ENCODE measurements around the gene PHLPP1. TPM values are rescaled to one million over a fixed set of nuclear protein-coding genes. Genes with fewer than 3 reads are reported as not detected.

PHLPP1 gene
- total RNA-seq, 6 experiments from 2014 or later, result 8.6 to 19.3 (median 17.0) TPM

DNA sequence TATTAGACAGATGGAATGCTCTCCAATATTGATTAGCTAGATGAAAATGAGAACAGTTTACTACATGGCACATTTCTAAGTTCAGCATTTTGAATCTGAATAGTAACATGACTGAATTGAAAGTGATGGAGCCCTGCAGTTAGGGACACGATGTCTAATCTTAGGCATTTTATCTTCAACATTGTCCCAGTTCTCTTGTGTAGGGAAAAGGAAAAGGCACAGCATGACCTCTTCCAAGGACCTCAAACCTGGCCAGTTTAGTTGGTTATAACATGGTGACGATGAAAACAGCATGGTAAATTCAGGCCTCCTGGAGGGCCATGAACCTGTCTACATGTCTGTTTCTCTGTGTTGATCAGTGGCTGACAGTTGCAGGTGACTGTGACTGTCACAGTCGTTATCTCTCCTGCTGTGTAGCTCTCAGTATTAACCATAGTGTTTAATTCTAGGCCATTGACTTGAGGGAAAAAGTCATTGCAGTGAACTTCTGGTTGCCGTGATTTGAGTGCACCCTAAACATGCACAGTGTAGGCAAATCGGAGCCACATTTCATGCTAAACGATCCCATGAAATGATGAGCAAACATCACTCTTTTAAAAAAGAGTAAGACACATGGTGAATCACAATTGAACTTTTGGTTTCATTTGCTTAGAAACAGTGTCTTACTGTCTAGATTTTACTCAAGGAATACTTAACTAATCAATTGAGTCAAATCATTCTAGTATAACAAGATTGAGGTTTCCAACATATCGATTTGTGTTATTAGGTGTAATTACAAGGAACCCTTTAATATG is 129.7 kb downstream of the PHLPP1 start:
- H3K27ac ChIP-seq, result no peak overlapping the region
- no peaks in the 10 kb centered on the region for H3K9me3 ChIP-seq
- ATAC-seq (no peak), DNase-seq (no peak)
- H3K36me3 ChIP-seq, result no peaks in the 10 kb centered on the region
- TF ChIP-seq, protein P1, sequence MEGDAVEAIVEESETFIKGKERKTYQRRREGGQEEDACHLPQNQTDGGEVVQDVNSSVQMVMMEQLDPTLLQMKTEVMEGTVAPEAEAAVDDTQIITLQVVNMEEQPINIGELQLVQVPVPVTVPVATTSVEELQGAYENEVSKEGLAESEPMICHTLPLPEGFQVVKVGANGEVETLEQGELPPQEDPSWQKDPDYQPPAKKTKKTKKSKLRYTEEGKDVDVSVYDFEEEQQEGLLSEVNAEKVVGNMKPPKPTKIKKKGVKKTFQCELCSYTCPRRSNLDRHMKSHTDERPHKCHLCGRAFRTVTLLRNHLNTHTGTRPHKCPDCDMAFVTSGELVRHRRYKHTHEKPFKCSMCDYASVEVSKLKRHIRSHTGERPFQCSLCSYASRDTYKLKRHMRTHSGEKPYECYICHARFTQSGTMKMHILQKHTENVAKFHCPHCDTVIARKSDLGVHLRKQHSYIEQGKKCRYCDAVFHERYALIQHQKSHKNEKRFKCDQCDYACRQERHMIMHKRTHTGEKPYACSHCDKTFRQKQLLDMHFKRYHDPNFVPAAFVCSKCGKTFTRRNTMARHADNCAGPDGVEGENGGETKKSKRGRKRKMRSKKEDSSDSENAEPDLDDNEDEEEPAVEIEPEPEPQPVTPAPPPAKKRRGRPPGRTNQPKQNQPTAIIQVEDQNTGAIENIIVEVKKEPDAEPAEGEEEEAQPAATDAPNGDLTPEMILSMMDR (IDR thresholded peaks at IDR 0.05), result no peak
- no peak for TF ChIP-seq POLR2A (IDR thresholded peaks at IDR 0.05)
- no peak overlapping the region for H3K4me3 ChIP-seq
- H3K4me1 ChIP-seq, result peaks cover 0 to 17% (median 4%) of the 10 kb centered on the region in 4 donors
- intact Hi-C loops (cut with DNase I), result no loop called here
- WGBS (ENCODE audit: insufficient coverage, low coverage, low lambda C conversion rate, missing lambda C conversion rate), result 70% methylated on average over 5 of the region's 7 CpGs
- no peaks in the 10 kb centered on the region for H3K27me3 ChIP-seq

DNA sequence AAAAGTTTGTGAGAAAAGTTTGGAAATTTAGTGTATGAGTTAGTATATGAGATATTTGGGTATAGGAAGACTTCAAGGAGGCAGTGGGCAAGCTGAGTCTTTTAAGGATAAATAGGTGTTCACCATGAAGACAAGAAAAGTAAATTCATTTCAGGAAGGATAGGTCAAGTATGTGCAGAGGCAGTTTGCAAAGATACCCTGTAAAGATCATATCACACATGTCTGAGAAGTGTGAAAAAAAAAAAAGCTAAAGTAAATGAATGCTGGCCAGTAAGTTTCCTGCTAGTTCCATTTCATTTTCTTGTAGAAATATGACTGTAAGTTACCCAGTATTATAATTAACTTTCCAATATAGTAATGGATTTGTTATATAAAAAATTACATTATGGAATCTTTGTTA is 131.0 kb downstream of the PHLPP1 start:
- Histone ChIP-seq H3K27ac (no peak overlapping the region), H3K27me3 (no peaks in the 10 kb centered on the region), H3K4me1 (peaks cover 0 to 6% (median 1%) of the 10 kb centered on the region in 4 donors), H3K9me3 (no peaks in the 10 kb centered on the region), H3K4me3 (no peak overlapping the region), H3K36me3 (no peaks in the 10 kb centered on the region)
- intact Hi-C loops (cut with DNase I), result no loop called here
- no peak for ATAC-seq
- DNase-seq, result no peak
- TF ChIP-seq, protein P1 (IDR thresholded peaks at IDR 0.05), result no peak
- no peak for TF ChIP-seq POLR2A (IDR thresholded peaks at IDR 0.05)

DNA sequence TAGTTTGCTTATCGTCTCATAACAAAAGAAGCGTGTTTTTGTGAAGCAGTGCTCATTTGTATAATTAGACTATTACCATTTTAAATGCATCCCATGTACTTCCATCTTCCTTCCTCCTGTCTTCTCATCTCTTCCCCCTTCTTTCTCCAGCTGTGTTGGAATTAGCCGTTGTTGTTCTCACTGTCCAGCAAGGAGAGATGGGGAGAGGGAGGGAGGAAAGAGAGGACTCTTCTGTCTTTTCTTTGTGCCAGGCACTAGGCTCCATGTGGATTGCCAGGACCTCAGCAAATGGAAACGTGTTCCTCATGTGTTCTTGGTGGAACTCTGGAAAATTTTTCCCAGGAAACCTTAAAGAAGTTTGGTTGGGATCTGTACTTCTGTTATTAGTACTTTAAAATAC is 131.7 kb downstream of the PHLPP1 start:
- Histone ChIP-seq H3K27ac (no peak overlapping the region), H3K4me1 (no peaks in the 10 kb centered on the region), H3K36me3 (no peaks in the 10 kb centered on the region), H3K4me3 (no peak overlapping the region), H3K9me3 (no peaks in the 10 kb centered on the region), H3K27me3 (no peaks in the 10 kb centered on the region)
- no peak for DNase-seq
- TF ChIP-seq, protein P1 (IDR thresholded peaks at IDR 0.05), result no peak
- no peak for TF ChIP-seq POLR2A (IDR thresholded peaks at IDR 0.05)
- intact Hi-C loops (cut with DNase I), result no loop called here
- no peak for ATAC-seq
- WGBS (ENCODE audit: insufficient coverage, low coverage, low lambda C conversion rate, missing lambda C conversion rate), result 72% methylated on average over 4 of the region's 4 CpGs

DNA sequence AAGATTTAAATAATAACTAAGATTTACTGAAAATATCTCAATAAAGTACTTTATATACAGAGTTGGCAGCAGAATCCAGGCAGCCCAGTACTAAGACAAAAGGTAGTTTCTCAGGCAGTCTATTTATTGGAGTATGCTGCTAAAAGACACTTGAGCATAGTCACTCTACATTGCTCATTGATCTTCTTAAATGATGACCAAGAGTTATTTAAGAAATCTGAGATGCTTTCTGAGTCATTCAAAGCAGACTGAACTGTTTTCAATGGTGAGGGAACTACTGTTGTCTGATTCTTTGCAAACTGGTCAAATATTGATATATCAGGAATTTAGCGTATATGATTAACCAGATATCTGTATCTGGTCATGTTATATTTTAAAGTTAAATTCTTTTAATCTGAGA is 133.6 kb downstream of the PHLPP1 start:
- 100% methylated on average over 1 of the region's 1 CpG for WGBS (ENCODE audit: insufficient coverage, low coverage, low lambda C conversion rate, missing lambda C conversion rate)
- no peaks in the 10 kb centered on the region for H3K9me3 ChIP-seq
- no peak for ATAC-seq
- no peak for DNase-seq
- H3K4me3 ChIP-seq, result no peak overlapping the region
- intact Hi-C loops (cut with DNase I), result no loop called here
- no peak for TF ChIP-seq POLR2A (IDR thresholded peaks at IDR 0.05)
- TF ChIP-seq, protein P1 (IDR thresholded peaks at IDR 0.05), result no peak
- H3K4me1 ChIP-seq, result no peaks in the 10 kb centered on the region
- no peak overlapping the region for H3K27ac ChIP-seq
- H3K36me3 ChIP-seq, result no peaks in the 10 kb centered on the region
- H3K27me3 ChIP-seq, result no peaks in the 10 kb centered on the region
